Ishikawa (cell line): ENCODE results near the gene DGKA.

Experiments
- CEBPB ChIP-seq: IDR thresholded peaks from 2 replicates; pipeline ENCODE4 v1.6.1; 2012
- CREB1 ChIP-seq: IDR thresholded peaks from 2 replicates; pipeline ENCODE4 v1.6.1; 2012; ENCODE audit warnings: low read depth
- EGR1 ChIP-seq: IDR thresholded peaks from 2 replicates; pipeline ENCODE4 v1.6.1; 2012
- EP300 ChIP-seq: IDR thresholded peaks from 2 replicates; pipeline ENCODE4 v1.6.1; 2012; ENCODE audit warnings: borderline replicate concordance
- FOXM1 ChIP-seq: IDR thresholded peaks from 2 replicates; pipeline ENCODE4 v1.6.1; 2012; ENCODE audit warnings: low read depth, borderline replicate concordance
- NFIC ChIP-seq: IDR thresholded peaks from 2 replicates; pipeline ENCODE4 v1.6.1; 2012
- RAD21 ChIP-seq: IDR thresholded peaks from 2 replicates; pipeline ENCODE4 v1.6.1; 2012; ENCODE audit warnings: low read depth
- TAF1 ChIP-seq: IDR thresholded peaks from 2 replicates; pipeline ENCODE4 v1.6.1; 2012; ENCODE audit warnings: low read depth, mild to moderate bottlenecking
- TCF12 ChIP-seq: IDR thresholded peaks from 2 replicates; pipeline ENCODE4 v1.6.1; 2012; ENCODE audit warnings: low read depth
- TEAD4 ChIP-seq: IDR thresholded peaks from 2 replicates; pipeline ENCODE4 v1.6.1; 2012
- ZBTB7A ChIP-seq: IDR thresholded peaks from 2 replicates; pipeline ENCODE4 v1.6.1; 2012; ENCODE audit warnings: low read depth
- TF ChIP-seq, protein P1 (sequence below): IDR thresholded peaks from 2 replicates; pipeline ENCODE4 v1.6.1; 2012; ENCODE audit warnings: low read depth, mild to moderate bottlenecking
- TF ChIP-seq, protein P2 (sequence below): IDR thresholded peaks from 2 replicates; pipeline ENCODE4 v1.6.1; 2012

The DGKA gene

DNA sequence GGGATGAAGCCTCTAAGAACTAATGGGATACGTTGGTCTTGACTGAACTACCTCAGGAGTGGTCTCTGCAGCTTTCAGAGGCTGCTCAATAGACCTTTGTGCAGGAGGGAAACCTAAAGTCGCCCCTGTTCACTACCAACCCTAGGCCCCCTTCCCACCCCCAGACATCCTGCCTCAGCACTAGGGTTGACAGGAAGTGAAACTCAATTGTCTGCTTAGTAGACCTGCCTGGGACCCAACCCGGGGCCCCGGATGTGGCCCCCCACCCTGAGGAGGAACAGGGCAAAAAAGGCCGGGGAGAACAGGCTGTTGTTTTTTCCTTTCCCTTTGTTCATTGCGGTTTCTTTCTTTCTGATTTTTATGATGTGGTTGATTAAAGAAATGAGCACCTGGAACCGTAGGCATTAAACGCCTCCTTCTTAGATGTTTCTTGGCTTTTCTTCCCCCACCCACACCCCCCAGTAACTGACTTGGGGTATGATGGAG, 1.6 kb upstream of the DGKA start:
- no peak for TF ChIP-seq ZBTB7A

DNA sequence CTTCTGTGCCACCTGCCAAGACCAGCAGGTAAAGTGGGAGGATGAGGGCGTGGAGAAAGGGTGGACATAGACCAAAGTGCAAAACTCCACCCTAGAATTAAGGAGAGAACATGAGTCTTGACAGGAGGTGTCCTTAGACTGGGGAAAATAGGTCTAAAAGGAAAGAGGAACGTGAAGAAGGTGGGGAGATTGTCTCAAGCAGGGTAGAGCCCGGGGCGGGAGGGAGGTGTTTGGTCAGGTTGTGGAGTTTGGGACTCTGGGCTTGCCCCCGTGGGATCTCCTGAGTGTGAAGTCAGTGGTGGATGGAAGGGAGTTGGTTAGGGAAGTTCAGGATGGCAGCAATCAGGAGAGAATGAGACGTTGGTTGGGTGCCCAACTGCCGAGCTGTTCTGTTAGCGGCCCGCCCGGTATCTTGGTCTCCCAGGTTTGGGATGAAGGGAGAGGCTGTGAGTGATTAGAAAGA, 386 bp downstream of the DGKA start:
- no peak for TF ChIP-seq ZBTB7A
- TF ChIP-seq CEBPB: no peak
- TF ChIP-seq NFIC: no peak
- no peak for TF ChIP-seq TCF12
- TF ChIP-seq, protein P1, sequence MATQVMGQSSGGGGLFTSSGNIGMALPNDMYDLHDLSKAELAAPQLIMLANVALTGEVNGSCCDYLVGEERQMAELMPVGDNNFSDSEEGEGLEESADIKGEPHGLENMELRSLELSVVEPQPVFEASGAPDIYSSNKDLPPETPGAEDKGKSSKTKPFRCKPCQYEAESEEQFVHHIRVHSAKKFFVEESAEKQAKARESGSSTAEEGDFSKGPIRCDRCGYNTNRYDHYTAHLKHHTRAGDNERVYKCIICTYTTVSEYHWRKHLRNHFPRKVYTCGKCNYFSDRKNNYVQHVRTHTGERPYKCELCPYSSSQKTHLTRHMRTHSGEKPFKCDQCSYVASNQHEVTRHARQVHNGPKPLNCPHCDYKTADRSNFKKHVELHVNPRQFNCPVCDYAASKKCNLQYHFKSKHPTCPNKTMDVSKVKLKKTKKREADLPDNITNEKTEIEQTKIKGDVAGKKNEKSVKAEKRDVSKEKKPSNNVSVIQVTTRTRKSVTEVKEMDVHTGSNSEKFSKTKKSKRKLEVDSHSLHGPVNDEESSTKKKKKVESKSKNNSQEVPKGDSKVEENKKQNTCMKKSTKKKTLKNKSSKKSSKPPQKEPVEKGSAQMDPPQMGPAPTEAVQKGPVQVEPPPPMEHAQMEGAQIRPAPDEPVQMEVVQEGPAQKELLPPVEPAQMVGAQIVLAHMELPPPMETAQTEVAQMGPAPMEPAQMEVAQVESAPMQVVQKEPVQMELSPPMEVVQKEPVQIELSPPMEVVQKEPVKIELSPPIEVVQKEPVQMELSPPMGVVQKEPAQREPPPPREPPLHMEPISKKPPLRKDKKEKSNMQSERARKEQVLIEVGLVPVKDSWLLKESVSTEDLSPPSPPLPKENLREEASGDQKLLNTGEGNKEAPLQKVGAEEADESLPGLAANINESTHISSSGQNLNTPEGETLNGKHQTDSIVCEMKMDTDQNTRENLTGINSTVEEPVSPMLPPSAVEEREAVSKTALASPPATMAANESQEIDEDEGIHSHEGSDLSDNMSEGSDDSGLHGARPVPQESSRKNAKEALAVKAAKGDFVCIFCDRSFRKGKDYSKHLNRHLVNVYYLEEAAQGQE: no peak
- no peak for TF ChIP-seq FOXM1
- TF ChIP-seq EGR1: no peak
- no peak for TF ChIP-seq EP300
- TF ChIP-seq RAD21: no peak
- no peak for TF ChIP-seq TEAD4

DNA sequence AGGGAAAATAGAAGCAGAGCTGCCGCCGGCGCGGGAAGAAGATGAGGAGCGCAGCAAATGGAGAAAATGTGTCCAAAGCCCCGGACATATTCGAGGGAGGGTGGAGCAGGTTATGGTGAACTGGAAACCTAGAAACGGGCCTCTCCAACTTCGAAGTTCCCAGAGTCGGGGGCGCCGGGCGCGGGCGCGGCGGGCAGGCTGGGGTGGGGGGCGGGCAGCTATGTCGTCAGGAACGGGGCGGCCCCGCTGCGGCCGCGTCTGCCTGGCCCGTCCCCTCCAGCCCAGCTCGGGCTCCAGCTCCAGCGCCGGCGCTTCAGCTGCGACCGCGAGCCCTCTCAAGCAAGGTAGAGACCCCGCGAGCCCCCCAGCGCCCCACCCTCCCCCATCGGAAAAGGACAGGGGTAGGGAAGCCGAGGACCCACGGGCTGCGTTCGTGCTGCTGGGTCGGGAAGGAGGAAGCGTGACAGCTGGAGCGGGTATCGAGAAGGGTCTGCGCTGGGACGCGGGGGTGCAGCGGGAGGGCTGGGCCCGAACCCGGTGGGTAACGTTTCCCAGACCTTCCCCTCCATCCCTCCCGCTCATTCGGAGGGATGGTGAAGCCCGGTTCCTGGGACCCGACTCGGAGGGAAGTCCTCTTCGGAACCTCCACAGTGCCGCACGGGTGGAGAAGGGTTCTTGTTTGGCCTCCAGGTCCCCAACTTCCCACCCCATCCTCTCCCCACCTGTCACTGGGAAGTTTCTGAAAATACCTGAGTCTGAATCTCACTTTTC, 1.0 kb downstream of the DGKA start:
- TF ChIP-seq EGR1 (0 out of 2 replicates have a peak, but pooled peaks have one; percentile 10), EP300 (no peak), TAF1 (peak; percentile 37; the same call in 1 of the 2 replicates), ZBTB7A (peak; percentile 78)
- TF ChIP-seq, protein P2, sequence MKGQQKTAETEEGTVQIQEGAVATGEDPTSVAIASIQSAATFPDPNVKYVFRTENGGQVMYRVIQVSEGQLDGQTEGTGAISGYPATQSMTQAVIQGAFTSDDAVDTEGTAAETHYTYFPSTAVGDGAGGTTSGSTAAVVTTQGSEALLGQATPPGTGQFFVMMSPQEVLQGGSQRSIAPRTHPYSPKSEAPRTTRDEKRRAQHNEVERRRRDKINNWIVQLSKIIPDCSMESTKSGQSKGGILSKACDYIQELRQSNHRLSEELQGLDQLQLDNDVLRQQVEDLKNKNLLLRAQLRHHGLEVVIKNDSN: no peak

DNA sequence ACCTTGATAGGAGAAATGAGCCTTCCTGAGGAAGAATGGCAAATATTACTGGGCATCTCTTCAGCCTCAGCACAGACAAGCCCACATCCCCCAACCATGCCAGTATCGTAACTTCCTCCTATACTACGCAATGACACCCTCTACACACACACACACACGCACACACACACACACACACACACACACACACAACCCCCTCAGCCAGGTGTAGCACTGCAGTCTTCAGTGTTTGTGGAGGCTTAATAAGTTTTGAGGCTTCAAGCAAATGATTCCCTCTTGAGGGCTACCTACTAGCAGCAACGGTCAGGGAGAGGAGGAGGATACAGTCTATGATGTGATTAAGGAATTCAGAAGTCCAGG, 1.6 kb downstream of the DGKA start:
- TF ChIP-seq, protein P1: no peak
- TF ChIP-seq CREB1 (no peak), TCF12 (no peak), TEAD4 (no peak), EP300 (no peak), NFIC (no peak), CEBPB (no peak)

DNA sequence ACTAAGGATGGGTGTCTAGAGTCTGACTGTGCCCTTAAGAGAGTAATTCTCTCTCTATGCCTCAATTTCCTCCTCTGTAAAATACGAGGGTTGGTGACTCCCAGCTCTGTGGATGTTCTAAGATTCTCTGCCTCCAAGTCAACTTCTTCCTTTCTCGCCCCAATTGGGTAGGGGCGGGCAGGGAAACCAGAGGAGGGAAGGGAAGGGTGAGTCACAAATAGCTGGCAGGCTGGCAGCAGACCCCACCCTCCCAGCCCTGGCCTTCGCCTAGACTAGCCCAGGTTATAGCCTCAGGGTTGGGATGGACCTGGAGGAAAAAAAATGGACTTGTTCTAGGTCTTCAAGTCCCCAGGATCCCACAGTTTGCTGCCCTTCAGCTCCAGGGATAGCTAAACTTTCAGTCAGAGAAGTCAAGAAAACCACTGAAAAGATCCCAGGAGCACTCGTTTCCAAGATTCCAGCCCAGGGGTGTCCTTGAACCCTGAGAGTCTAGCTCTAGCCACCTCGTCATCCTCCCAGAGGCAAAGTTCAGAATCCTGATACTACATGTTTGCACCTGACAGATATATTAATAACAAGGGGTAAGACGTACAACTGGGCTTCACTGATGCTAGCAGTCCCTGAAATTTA, 2.3 kb downstream of the DGKA start:
- TF ChIP-seq, protein P2: no peak

DNA sequence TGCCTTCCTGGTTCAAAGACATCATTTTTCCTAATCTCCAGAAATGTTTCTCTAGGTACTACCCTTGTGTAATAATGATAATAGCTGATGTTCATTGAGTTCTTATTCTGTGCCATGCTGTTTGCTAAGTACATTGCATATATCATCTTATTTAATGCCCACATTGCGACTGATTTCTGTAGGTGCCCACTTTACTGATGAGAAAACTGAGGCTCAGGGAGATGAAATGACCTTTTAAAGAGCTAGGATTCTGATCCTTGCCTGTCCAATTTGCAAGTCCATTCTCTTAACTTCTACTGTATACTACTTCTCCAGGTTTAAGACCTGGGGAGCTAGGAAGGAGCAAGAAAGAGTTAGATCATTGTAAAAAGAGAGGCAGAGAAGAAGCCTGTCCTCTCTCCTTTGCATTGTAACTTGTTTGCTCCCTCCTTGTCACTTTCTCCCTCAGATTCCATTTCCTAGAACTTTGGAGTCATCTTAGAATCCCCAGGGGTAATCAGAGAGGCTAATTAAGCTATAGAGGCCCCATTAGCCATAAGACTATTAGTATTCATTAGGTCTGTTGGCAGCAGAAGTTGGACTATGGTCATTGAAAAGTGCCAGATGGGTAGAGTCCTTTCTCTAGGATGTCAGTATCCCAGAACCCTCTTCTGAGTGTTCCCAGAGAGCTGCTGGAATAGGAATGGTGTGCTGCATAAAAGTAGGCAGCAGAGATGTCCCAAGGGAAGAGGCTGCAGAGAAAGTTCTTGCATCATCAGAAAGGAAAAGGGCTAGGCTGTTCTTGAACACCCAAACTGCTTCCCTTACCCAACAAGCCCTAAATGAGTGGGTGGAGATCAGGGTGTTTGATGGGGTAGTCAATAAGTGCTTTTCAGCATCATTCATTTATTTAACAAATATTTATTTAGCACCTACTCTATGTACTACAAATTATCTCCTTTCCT, 3.1 kb downstream of the DGKA start:
- no peak for TF ChIP-seq TAF1
- TF ChIP-seq, protein P1: no peak
- no peak for TF ChIP-seq FOXM1
- TF ChIP-seq EGR1: no peak
- TF ChIP-seq, protein P2: no peak
- no peak for TF ChIP-seq TEAD4
- no peak for TF ChIP-seq CREB1
